GM12864 (cell line): ENCODE measurements around the gene ZNF438.

Experiments used
- DNase-seq: peaks from one replicate; pipeline ENCODE4 v3.0.0-alpha.2; 2011; ENCODE audit warnings: low read depth
- H3K4me3 ChIP-seq: 2 replicates; pipeline ENCODE4 v1.5.1; 2011; ENCODE audit warnings: mild to moderate bottlenecking, low read depth, low read length, control low read depth
- TF ChIP-seq, protein P1 (sequence below): IDR thresholded peaks from 2 replicates; pipeline ENCODE4 v1.5.1; 2011; ENCODE audit warnings: low read depth, mild to moderate bottlenecking, moderate library complexity, low read length, control low read depth, inconsistent platforms; ENCODE audit errors: missing control alignments

Gene ZNF438

GRCh38 chr10:31025142-31025541 lies 6.5 kb downstream of the ZNF438 start:
- DNase-seq = no peak
- TF ChIP-seq, protein P1, sequence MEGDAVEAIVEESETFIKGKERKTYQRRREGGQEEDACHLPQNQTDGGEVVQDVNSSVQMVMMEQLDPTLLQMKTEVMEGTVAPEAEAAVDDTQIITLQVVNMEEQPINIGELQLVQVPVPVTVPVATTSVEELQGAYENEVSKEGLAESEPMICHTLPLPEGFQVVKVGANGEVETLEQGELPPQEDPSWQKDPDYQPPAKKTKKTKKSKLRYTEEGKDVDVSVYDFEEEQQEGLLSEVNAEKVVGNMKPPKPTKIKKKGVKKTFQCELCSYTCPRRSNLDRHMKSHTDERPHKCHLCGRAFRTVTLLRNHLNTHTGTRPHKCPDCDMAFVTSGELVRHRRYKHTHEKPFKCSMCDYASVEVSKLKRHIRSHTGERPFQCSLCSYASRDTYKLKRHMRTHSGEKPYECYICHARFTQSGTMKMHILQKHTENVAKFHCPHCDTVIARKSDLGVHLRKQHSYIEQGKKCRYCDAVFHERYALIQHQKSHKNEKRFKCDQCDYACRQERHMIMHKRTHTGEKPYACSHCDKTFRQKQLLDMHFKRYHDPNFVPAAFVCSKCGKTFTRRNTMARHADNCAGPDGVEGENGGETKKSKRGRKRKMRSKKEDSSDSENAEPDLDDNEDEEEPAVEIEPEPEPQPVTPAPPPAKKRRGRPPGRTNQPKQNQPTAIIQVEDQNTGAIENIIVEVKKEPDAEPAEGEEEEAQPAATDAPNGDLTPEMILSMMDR = no peak
- H3K4me3 ChIP-seq = no peak overlapping the region

- no peak overlapping the region for H3K4me3 ChIP-seq
- TF ChIP-seq, protein P1 = no peak
- DNase-seq = no peak
Observed at GRCh38 chr10:31023558-31023957, 8.1 kb downstream of the ZNF438 start.

DNA sequence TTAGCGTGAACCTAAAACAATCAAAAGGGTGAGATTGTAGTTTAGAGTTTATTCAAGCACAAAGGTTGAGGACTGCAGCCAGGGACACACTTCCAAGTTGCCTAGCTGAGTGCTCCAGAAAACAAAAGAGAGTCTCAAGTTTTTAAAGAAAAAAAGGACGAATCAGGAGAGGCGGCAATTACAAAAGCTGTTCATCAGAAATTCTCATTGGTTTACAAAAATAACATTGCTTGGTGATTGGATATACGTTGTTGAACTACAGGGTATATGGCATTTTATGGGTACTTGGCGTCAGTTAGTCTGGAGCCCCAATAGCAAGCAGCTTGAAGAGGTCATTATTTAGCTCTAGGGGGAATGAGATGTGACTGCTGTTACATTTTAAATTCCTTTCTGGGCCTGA lies 11.5 kb downstream of the ZNF438 start:
- H3K4me3 ChIP-seq = no peak overlapping the region
- TF ChIP-seq, protein P1 = no peak
- no peak for DNase-seq

DNA sequence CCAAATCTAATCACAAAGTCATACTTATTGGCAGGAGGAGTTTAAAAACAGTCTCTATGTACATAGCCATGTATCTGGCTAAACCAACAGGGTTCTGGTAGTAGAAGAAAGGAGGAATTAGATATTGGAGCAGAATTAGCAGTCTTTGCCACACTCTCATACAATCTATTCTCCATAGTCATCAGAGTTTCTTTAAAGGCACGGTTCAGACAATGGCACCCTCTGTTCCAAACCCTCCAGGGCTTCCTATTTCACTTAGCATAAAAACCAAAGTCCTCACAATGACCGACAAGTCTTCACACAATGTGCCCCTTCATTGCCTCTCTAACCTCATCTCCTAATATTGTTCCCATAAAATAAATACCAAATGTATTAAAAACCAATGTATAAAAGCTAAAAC lies 12.7 kb downstream of the ZNF438 start:
- TF ChIP-seq, protein P1 = no peak
- DNase-seq = no peak
- no peak overlapping the region for H3K4me3 ChIP-seq

GRCh38 chr10:31018356-31018750 lies 13.3 kb downstream of the ZNF438 start:
- TF ChIP-seq, protein P1 = no peak
- no peak overlapping the region for H3K4me3 ChIP-seq
- no peak for DNase-seq

GRCh38 chr10:31017534-31018355 lies 13.9 kb downstream of the ZNF438 start:
- DNase-seq = no peak
- no peak overlapping the region for H3K4me3 ChIP-seq
- TF ChIP-seq, protein P1 = no peak
